B cell (primary cell): ENCODE results near the gene NKTR. TPM values are rescaled to one million over a fixed set of nuclear protein-coding genes. Genes with fewer than 3 reads are reported as not detected.

Source experiments
- ATAC-seq: fragments of 200-7000 bp; cut with Tn5 transposase; one replicate; pipeline ENCODE4 v1.10.0; 2021; ENCODE audit warnings: low read depth, mild to moderate bottlenecking, moderate number of reproducible peaks, moderate library complexity
- CTCF ChIA-PET: fragments of 350-600 bp; sonication (Branson Sonifier 250); formaldehyde crosslinking; loops from one replicate; lab custom pipeline; 2021; ENCODE audit warnings: antibody characterized with exemption, inconsistent platforms; lab: Charles Lee
- POLR2A ChIA-PET: fragments of 350-600 bp; sonication (Branson Sonifier 250); formaldehyde crosslinking; loops from one replicate; lab custom pipeline; 2021; ENCODE audit warnings: antibody characterized with exemption; lab: Charles Lee
- DNase-seq: peaks from one replicate; pipeline ENCODE4 v3.0.0; 2013
- H2AFZ ChIP-seq: 2 replicates; pipeline ENCODE4 v1.6.1; 2012; ENCODE audit warnings: mild to moderate bottlenecking, low read depth, low read length; ENCODE audit not compliant: insufficient read depth, poor library complexity, severe bottlenecking
- H3K27ac ChIP-seq, 2 donors: 1 replicate in 1 of 2; 2 replicates in 1 of 2; pipeline ENCODE4 v1.5.1; 2012 to 2013; ENCODE audit warnings: low read length in 2 of 2, mild to moderate bottlenecking in 2 of 2, moderate library complexity in 1 of 2
- H3K27me3 ChIP-seq, 4 experiments: fragments of 200-600 bp in 1 of 4; sonication (generic) in 1 of 4; replicated peaks in 1 of 4; 1 replicate in 2 of 4; 2 replicates in 2 of 4; pipeline versions ENCODE4 v1.6.1 to v1.7.0; 2013 to 2016; ENCODE audit warnings: low read length in 3 of 4, mild to moderate bottlenecking in 2 of 4, mixed read lengths in 1 of 4, moderate library complexity in 1 of 4; ENCODE audit not compliant: insufficient read depth in 4 of 4, control insufficient read depth in 3 of 4; ENCODE audit errors: control extremely low read depth in 1 of 4
- H3K36me3 ChIP-seq, 2 experiments: replicated peaks in 1 of 2; 1 replicate in 1 of 2; 2 replicates in 1 of 2; pipeline versions ENCODE4 v1.6.1 to v1.7.1; 2013; ENCODE audit warnings: low read length in 1 of 2; ENCODE audit not compliant: insufficient read depth in 2 of 2, control insufficient read depth in 1 of 2; ENCODE audit errors: control extremely low read depth in 1 of 2, extremely low read depth in 1 of 2
- H3K4me1 ChIP-seq, 2 donors: fragments of 200-600 bp in 1 of 2; sonication (generic) in 1 of 2; 1 replicate in 1 of 2; 2 replicates in 1 of 2; pipeline versions ENCODE4 v1.5.1 to v1.6.1; 2013 to 2017; ENCODE audit warnings: low read length in 2 of 2; ENCODE audit not compliant: control insufficient read depth in 2 of 2, insufficient read depth in 2 of 2
- H3K4me2 ChIP-seq: replicated peaks from 2 replicates; pipeline ENCODE3; 2012; ENCODE audit warnings: mild to moderate bottlenecking, low read depth, low read length; ENCODE audit not compliant: poor library complexity, severe bottlenecking
- H3K4me3 ChIP-seq, 5 experiments: fragments of 200-600 bp in 1 of 5; sonication (generic) in 1 of 5; 1 replicate in 3 of 5; 2 replicates in 2 of 5; pipeline versions ENCODE4 v1.5.1 to v1.7.0; 2011 to 2016; ENCODE audit warnings: low read length in 4 of 5, mild to moderate bottlenecking in 4 of 5, low read depth in 2 of 5, control low read depth in 1 of 5, moderate library complexity in 1 of 5; ENCODE audit not compliant: insufficient read depth in 1 of 5; ENCODE audit errors: control extremely low read depth in 1 of 5, extremely low read depth in 1 of 5
- H3K79me2 ChIP-seq: fragments of 200-600 bp; sonication (generic); one replicate; pipeline ENCODE4 v1.6.0; 2016; ENCODE audit warnings: low read length; ENCODE audit not compliant: control insufficient read depth, insufficient read depth
- H3K9ac ChIP-seq: fragments of 200-600 bp; sonication (generic); 2 replicates; pipeline ENCODE4 v1.6.1; 2017; ENCODE audit warnings: mild to moderate bottlenecking, low read length, moderate library complexity
- H3K9me3 ChIP-seq, 3 donors: one replicate each; pipeline versions ENCODE4 v1.6.1 to v1.7.1; 2013; ENCODE audit warnings: low read length in 2 of 3; ENCODE audit not compliant: control insufficient read depth in 2 of 3, insufficient read depth in 1 of 3; ENCODE audit errors: control extremely low read depth in 1 of 3
- H4K20me1 ChIP-seq: 2 replicates; pipeline ENCODE4 v1.6.0; 2012; ENCODE audit warnings: mild to moderate bottlenecking, low read length; ENCODE audit not compliant: insufficient read depth, control insufficient read depth, poor library complexity, severe bottlenecking
- H3K27ac Mint-ChIP-seq: one replicate; pipeline ENCODE4 v1.8.0; 2021; ENCODE audit warnings: mixed read lengths
- H3K27me3 Mint-ChIP-seq: one replicate; pipeline ENCODE4 v1.8.0; 2021; ENCODE audit warnings: mixed read lengths
- H3K4me1 Mint-ChIP-seq: one replicate; pipeline ENCODE4 v1.8.0; 2021; ENCODE audit warnings: mixed read lengths
- H3K4me3 Mint-ChIP-seq: one replicate; pipeline ENCODE4 v1.8.0; 2021; ENCODE audit warnings: mixed read lengths
- H3K9me3 Mint-ChIP-seq: one replicate; pipeline ENCODE4 v1.8.0; 2022; ENCODE audit warnings: mixed read lengths; ENCODE audit not compliant: insufficient read depth
- EZH2 ChIP-seq: IDR thresholded peaks from 2 replicates; pipeline ENCODE4 v1.6.1; 2012; ENCODE audit warnings: borderline replicate concordance, low read depth, mild to moderate bottlenecking, moderate library complexity, low read length; ENCODE audit not compliant: insufficient read depth, poor library complexity, severe bottlenecking
- WGBS: methylation state at CpG from one replicate; pipeline ENCODE4 v1.1.5; 2013; ENCODE audit warnings: missing lambda C conversion rate; ENCODE audit not compliant: insufficient coverage; 5-methylcytosine and 5-hydroxymethylcytosine counted together
- intact Hi-C: fragments of 100-400 bp; cut with micrococcal nuclease; formaldehyde crosslinking; loops from one replicate; pipeline ENCODE4 v1.10.0; 2022
- polyA plus RNA-seq: library from polyadenylated mRNA; depleted of rRNA; stranded (reverse); fragments of >200 nt; gene quantifications from 2 replicates; pipeline ENCODE4 v1.2.3, GENCODE V29; 2012
- total RNA-seq, 2 donors: library from RNA; stranded (reverse); fragments of 120-200 nt in 1 of 2; gene quantifications; 1 replicate in 1 of 2; 2 replicates in 1 of 2; pipeline versions ENCODE4 v1.2.3 to v1.2.4, GENCODE V29; 2013 to 2022
- TF ChIP-seq, protein P1 (sequence below): fragments of 200-600 bp; IDR thresholded peaks from one replicate; pipeline ENCODE4 v1.8.0; 2022; ENCODE audit warnings: antibody characterized with exemption, mild to moderate bottlenecking

Gene NKTR
- total and polyA plus RNA-seq, 2 donors (not counting 1 experiment from before 2014, with no cell fraction given) = 58.0 to 227 TPM

DNA sequence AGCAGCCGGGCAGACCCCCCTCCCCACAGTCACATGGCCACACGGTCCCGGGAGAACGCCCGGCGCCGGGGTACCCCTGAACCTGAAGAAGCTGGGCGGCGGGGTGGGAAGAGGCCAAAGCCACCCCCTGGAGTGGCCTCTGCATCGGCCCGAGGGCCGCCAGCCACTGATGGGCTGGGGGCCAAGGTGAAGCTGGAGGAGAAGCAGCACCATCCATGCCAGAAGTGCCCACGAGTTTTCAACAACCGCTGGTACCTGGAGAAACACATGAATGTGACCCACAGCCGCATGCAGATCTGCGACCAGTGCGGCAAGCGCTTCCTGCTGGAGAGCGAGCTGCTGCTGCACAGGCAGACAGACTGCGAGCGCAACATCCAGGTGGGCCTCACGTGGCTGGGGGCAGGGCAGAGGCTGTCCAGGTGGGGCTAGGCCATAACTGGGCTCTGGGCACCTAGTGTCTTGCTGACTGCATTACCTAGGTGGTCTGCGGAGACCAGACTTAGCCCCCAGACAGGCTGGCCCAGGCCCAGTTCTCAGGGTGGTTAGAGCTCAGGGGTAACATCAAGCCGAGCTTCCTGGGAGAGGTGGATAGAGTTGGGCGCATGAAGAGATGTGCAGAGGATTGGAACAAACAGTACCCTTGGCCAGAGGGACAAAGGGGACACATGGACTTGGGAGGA is 59.1 kb downstream of the NKTR start:
- Histone ChIP-seq H3K4me1 (peaks cover 15 to 23% of the 10 kb centered on the region in 2 donors), H3K79me2 (no peaks in the 10 kb centered on the region), H2AFZ (no peak overlapping the region), H4K20me1 (no peaks in the 10 kb centered on the region), H3K4me2 (no peak overlapping the region), H3K9ac (no peak overlapping the region), H3K27ac (no peak overlapping the region), H3K27me3 (no peaks in the 10 kb centered on the region), H3K36me3 (no peaks in the 10 kb centered on the region), H3K9me3 (no peaks in the 10 kb centered on the region), H3K4me3 (no peak overlapping the region)
- ATAC-seq = no peak
- POLR2A ChIA-PET = no interaction called here
- Mint-ChIP-seq H3K9me3 (no peaks in the 10 kb centered on the region), H3K4me3 (no peak overlapping the region), H3K4me1 (peaks cover 9% of the 10 kb centered on the region), H3K27me3 (no peaks in the 10 kb centered on the region), H3K27ac (no peak overlapping the region)
- CTCF ChIA-PET = no interaction called here
- DNase-seq = no peak
- 90% methylated on average over 22 of the region's 25 CpGs for WGBS
- TF ChIP-seq, protein P1, sequence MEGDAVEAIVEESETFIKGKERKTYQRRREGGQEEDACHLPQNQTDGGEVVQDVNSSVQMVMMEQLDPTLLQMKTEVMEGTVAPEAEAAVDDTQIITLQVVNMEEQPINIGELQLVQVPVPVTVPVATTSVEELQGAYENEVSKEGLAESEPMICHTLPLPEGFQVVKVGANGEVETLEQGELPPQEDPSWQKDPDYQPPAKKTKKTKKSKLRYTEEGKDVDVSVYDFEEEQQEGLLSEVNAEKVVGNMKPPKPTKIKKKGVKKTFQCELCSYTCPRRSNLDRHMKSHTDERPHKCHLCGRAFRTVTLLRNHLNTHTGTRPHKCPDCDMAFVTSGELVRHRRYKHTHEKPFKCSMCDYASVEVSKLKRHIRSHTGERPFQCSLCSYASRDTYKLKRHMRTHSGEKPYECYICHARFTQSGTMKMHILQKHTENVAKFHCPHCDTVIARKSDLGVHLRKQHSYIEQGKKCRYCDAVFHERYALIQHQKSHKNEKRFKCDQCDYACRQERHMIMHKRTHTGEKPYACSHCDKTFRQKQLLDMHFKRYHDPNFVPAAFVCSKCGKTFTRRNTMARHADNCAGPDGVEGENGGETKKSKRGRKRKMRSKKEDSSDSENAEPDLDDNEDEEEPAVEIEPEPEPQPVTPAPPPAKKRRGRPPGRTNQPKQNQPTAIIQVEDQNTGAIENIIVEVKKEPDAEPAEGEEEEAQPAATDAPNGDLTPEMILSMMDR = no peak
- TF ChIP-seq EZH2 = no peak
- intact Hi-C loops = loop anchor here (5.0 kb wide), 1 partner anchor 83 kb away; no protein-coding TSS in a partner anchor

- no peak overlapping the region for H3K27ac ChIP-seq
- no peaks in the 10 kb centered on the region for H3K9me3 Mint-ChIP-seq
- intact Hi-C loops = loop anchor here (5.0 kb wide), 1 partner anchor 82 kb away; no protein-coding TSS in a partner anchor
- ChIA-PET CTCF (no interaction called here), POLR2A (no interaction called here)
- H2AFZ ChIP-seq = no peak overlapping the region
- no peak overlapping the region for H3K4me2 ChIP-seq
- peaks cover 12% of the 10 kb centered on the region for H3K4me1 Mint-ChIP-seq
- H3K4me3 ChIP-seq = no peak overlapping the region
- DNase-seq (no peak), ATAC-seq (no peak)
- H3K4me3 Mint-ChIP-seq = no peak overlapping the region
- no peaks in the 10 kb centered on the region for H3K36me3 ChIP-seq
- no peak for TF ChIP-seq EZH2
- TF ChIP-seq, protein P1 = no peak
- no peaks in the 10 kb centered on the region for H4K20me1 ChIP-seq
- no peaks in the 10 kb centered on the region for H3K9me3 ChIP-seq
- H3K79me2 ChIP-seq = no peaks in the 10 kb centered on the region
- H3K27me3 Mint-ChIP-seq = no peaks in the 10 kb centered on the region
- H3K27me3 ChIP-seq = no peaks in the 10 kb centered on the region
- H3K27ac Mint-ChIP-seq = no peak overlapping the region
- H3K9ac ChIP-seq = no peak overlapping the region
- H3K4me1 ChIP-seq = peaks cover 13 to 22% of the 10 kb centered on the region in 2 donors
- 84% methylated on average over 3 of the region's 6 CpGs for WGBS
Observed at GRCh38 chr3:42660131-42660715, 59.7 kb downstream of the NKTR start.
